ENCODE results near the gene FLT4. TPM values are rescaled to one million over a fixed set of nuclear protein-coding genes. Genes with fewer than 3 reads are reported as not detected.
"Not testable (repeated sequence)": the region's sequence is repeated elsewhere in the genome, so short reads cannot be mapped to it uniquely, and the experiment has no call there.

Gene FLT4
- polyA plus RNA-seq, 1 donor (not counting 4 experiments of a cell fraction or from before 2014, with no cell fraction given): not detected

DNA sequence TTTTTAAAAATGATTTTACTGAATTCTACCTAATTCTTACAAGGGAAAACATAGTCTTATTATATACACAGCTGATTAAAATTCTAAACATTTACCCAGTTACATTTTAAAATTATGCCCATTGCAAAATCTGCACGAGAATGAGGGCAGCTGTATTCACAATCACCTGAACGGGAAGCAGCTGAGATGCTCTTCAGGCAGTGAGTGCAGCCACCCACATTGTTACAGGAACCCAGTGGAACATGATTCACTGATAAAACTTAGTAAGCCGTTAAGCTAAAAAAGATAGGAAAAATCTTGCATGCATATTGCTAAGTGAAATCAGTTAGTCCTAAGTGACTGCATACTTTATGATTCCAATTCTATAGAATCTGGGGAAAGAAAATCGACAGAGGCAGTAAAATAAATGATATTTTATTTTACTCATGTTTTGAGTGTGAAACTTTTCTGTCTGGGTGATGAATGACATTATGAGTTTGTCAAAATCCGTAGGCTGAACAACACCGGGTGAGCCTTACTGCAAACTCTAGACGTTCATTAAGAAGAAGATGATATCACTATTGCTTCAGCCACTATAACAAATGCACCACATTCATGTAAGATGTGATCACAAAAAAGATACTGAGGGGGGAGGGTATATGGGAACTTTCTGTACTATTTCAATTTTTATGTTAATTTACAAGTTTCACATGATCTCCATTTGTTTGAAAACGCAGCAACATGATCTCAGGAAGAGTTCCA, 39.1 kb upstream of the FLT4 start:
- Histone ChIP-seq H3K79me2 (ENCODE audit: control insufficient read depth, insufficient read depth, low read length) (no peaks in the 10 kb centered on the region), H3K9me3 (ENCODE audit: control insufficient read depth, low read depth, low read length) (no peaks in the 10 kb centered on the region), H3K4me3 (ENCODE audit: control insufficient read depth in 2 of 3, extremely low read depth in 1 of 3, insufficient read depth in 2 of 3, low read depth in 1 of 3, low read length in 3 of 3) (no peak overlapping the region), H3K4me2 (ENCODE audit: control insufficient read depth, extremely low read depth, insufficient read depth, low read depth, low read length) (no peak overlapping the region), H4K20me1 (ENCODE audit: control insufficient read depth, extremely low read depth, insufficient read depth, low read length) (no peaks in the 10 kb centered on the region), H3K27me3 (ENCODE audit: control insufficient read depth, extremely low read depth, insufficient read depth, low read length) (peaks cover 9% of the 10 kb centered on the region), H3K4me1 (ENCODE audit: control insufficient read depth, extremely low read depth, insufficient read depth, low read length) (no peaks in the 10 kb centered on the region), H3K27ac (ENCODE audit: control insufficient read depth, insufficient read depth, low read length) (no peak overlapping the region), H3K36me3 (ENCODE audit: control insufficient read depth in 2 of 2, extremely low read depth in 1 of 2, insufficient read depth in 2 of 2, low read length in 2 of 2) (no peaks in the 10 kb centered on the region), H3K9me1 (ENCODE audit: control insufficient read depth, extremely low read depth, insufficient read depth, low read length) (no peaks in the 10 kb centered on the region), H2AFZ (ENCODE audit: control insufficient read depth, low read length) (no peak overlapping the region), H3K9ac (ENCODE audit: control insufficient read depth, extremely low read depth, insufficient read depth, low read length) (no peak overlapping the region)
- dilution Hi-C loops (cut with MboI; ENCODE audit: extremely low pct_ligation_motif_present, low sequenced_read_pairs): no loop called here
- FAIRE-seq: no peak
- TF ChIP-seq CTCF (optimal IDR thresholded peaks at IDR 0.05 in 1 of 3, IDR thresholded peaks at IDR 0.05 in 1 of 3, conservative IDR thresholded peaks at IDR 0.05 in 1 of 3; ENCODE audit: extremely low read depth in 1 of 3, insufficient read depth in 2 of 3, low read length in 3 of 3) (no peak), EZH2 (IDR thresholded peaks at IDR 0.05; ENCODE audit: low read length) (no peak)
- no peak for DNase-seq (ENCODE audit: low read depth, low spot score)

DNA sequence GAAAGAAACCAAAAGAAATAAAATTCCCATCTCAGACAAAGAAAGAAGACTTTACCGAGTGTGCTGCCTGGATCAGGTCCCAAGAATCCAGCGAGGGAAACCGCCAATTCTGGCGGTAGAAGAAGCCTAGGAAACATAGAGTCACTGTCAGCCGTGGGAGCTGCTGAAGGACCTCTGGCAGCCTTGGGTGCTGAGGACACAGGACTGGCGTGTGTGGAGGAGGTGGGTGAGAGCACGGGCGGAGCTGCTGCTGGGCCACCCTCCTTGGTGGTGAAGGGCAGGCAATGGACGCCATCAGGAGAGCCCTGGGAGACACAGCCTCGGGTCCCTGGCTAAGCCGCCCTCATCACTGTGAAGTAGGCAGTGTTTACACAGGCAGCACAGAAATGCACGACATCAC, 37.4 kb upstream of the FLT4 start:
- H4K20me1 ChIP-seq (ENCODE audit: control insufficient read depth, extremely low read depth, insufficient read depth, low read length); DNase-seq (ENCODE audit: low read depth, low spot score); H3K36me3 ChIP-seq (ENCODE audit: control insufficient read depth in 2 of 2, extremely low read depth in 1 of 2, insufficient read depth in 2 of 2, low read length in 2 of 2); H3K4me2 ChIP-seq (ENCODE audit: control insufficient read depth, extremely low read depth, insufficient read depth, low read depth, low read length); dilution Hi-C loops (cut with MboI; ENCODE audit: extremely low pct_ligation_motif_present, low sequenced_read_pairs); H3K4me1 ChIP-seq (ENCODE audit: control insufficient read depth, extremely low read depth, insufficient read depth, low read length); H3K4me3 ChIP-seq (ENCODE audit: control insufficient read depth in 2 of 3, extremely low read depth in 1 of 3, insufficient read depth in 2 of 3, low read depth in 1 of 3, low read length in 3 of 3); H3K27me3 ChIP-seq (ENCODE audit: control insufficient read depth, extremely low read depth, insufficient read depth, low read length); H3K9me1 ChIP-seq (ENCODE audit: control insufficient read depth, extremely low read depth, insufficient read depth, low read length); H3K9me3 ChIP-seq (ENCODE audit: control insufficient read depth, low read depth, low read length); H3K27ac ChIP-seq (ENCODE audit: control insufficient read depth, insufficient read depth, low read length); H3K9ac ChIP-seq (ENCODE audit: control insufficient read depth, extremely low read depth, insufficient read depth, low read length); H2AFZ ChIP-seq (ENCODE audit: control insufficient read depth, low read length); FAIRE-seq; H3K79me2 ChIP-seq (ENCODE audit: control insufficient read depth, insufficient read depth, low read length): not testable (repeated sequence)
